NOMO-1 (cell line): Measurements from ENCODE around the gene BLCAP.
A peak's percentile ranks its signal among the peaks of the same experiment; 100 is the strongest.
"Not testable (repeated sequence)": the region's sequence is repeated elsewhere in the genome, so short reads cannot be mapped to it uniquely, and the experiment has no call there.

ENCODE experiments used
- DNase-seq, 2 experiments: peaks; one replicate each; lab custom pipeline; 2025; ENCODE audit not compliant: unreplicated experiment in 2 of 2; lab: John Stamatoyannopoulos, UW

The BLCAP gene

DNA sequence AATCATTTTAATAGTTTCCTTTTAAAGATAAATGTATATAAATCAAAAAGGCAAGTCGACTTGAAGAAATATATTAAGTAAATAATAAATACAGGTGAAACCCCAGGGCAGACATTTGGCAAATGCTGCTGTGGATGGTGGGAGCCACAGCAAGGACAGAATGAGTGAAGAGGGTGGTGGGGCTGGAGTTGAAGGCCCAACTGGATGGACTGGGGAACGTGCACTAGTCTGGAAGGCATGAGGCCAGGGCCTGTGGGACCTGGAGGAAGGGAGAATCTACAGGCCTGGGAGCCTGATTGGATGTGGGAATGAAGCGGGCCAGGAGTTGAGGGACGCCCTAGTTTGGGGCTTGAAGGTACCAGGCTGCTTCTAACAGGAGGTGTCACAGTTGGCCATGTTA, 30.6 kb upstream of the BLCAP start:
- no peak for DNase-seq

DNA sequence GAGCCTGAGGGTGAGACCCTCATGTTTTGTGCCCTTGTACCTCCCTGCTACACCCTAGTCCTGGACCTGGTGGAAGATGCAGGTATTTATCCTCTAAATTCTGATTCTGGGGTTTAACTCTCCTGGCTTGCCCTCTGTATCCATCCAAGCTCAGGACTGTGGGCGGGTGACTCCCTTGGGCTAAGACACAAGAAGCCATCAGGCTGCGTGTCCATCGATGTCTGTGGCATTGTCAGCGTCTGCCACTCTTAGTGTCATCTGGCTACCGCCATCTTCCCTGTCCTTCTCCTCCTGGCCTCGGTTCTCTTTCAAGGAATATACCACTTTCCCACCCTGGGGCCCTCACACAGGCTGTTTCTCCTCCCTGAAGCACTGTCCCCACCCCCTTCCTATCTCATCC, 28.9 kb upstream of the BLCAP start:
- no peak for DNase-seq

DNA sequence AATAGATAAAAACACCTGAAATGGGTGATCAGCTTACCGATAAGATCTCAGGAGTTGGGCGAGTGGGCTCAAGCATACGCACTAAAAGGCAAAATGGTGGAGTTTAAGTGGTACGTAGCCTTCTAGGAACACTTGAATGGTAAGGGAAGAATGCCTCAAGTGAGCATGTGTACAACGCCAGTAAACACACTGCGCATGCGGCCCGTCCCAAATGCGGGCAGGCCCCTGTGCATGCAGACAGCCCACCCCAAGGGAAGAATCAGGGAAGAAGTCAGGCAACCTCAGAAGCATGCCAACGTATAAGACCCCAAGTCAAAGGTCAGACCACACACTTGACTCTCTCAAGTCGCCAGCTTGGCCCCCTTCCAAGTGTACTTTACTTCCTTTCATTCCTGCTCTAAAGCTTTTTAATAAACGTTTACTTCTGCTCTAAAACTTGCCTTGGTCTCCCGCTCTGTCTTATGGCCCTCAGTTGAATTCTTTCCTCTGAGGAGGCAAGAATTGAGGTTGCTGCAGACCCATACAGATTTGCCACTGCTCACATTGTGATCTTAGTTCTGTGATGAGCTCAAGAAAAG, 27.1 kb upstream of the BLCAP start:
- DNase-seq: not testable (repeated sequence)

DNA sequence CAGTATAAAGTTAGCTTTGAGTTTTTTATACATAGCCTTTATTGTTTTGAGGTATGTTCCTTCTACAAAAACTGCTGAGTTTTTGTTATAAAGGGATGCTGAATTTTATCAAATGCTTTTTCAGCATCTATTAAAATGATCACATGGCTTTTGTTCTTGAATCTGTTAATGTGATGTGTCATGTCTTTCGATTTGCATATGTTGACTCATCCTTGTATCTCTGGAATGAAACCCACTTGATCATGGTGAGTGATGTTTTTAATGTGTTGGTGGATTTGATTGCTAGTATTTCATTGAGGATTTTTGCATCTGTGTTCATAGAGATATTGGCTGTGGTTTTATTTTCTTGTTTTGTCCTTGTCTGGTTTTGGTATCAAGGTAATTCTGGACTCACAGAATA, 24.7 kb upstream of the BLCAP start:
- DNase-seq: no peak

GRCh38 chr20:37551660-37552059, 24.0 kb upstream of the BLCAP start:
- DNase-seq: not testable (repeated sequence)

- DNase-seq: not testable (repeated sequence)
Observed at GRCh38 chr20:37550101-37550920, 22.6 kb upstream of the BLCAP start.

GRCh38 chr20:37547912-37548311, 20.2 kb upstream of the BLCAP start:
- no peak for DNase-seq

- DNase-seq: no peak
Observed at GRCh38 chr20:37545516-37545915, 17.8 kb upstream of the BLCAP start.

DNA sequence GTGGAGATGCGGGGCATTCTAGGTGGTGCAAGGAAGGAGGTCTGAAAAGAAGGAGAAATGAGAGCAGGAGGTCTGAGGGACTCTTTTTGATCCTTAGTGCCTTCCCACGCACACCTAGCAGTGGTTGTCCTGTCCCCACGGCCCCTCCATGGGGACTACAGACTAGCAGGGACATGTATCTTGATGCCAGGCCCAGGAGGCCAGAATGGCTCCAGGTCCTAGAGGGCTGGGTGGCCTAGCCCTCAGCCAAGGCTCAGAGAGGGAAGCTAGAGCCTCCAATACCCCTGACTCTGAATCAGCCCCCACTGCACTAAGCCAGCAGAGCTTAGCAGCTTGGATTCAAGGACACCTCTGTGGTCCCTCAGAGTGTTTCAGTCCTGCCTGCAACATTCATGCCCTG, 16.7 kb upstream of the BLCAP start:
- DNase-seq: no peak

- DNase-seq: peak in 1 of 2 experiments; percentile 32
Observed at GRCh38 chr20:37543828-37544227, 16.2 kb upstream of the BLCAP start.

GRCh38 chr20:37542281-37542680, 14.6 kb upstream of the BLCAP start:
- no peak for DNase-seq

DNA sequence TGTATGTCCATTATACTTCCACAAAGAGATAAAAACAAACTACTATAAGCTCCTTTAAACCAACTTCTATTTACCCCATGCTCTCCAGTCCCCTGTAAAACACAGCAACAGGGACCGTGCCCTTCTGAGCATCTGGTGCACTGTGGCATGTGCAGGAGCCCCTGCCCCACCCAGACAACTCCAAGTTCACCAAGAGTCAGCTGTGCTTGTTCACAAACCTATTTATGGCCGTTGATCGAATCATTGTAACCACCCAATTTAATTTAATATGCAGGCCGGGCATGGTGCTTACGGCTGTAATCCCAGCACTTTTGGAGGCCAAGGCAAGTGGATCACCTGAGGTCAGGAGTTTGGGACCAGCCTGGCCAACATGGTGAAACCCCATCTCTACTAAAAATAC, 13.7 kb upstream of the BLCAP start:
- no peak for DNase-seq

GRCh38 chr20:37540838-37541237, 13.2 kb upstream of the BLCAP start:
- not testable (repeated sequence) for DNase-seq

GRCh38 chr20:37540001-37540400, 12.3 kb upstream of the BLCAP start:
- DNase-seq: no peak

DNA sequence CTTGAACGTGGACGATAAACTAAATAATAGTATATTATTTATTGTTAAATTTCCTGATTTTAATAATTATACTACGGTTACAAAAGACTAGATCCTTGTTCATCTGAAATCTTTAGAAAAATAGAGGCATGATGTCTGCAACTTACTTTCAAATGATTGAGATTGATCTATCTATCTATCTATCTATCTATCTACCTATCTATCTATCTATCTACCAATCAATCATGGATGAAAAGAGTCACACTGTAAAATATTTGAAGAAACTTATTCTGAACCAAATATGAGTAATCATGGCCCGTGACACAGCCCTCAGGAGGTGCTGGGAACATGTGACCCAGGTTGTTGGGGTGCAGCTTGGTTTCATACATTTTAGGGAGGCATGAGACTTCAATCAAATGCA, 11.7 kb upstream of the BLCAP start:
- no peak for DNase-seq

GRCh38 chr20:37538003-37538402, 10.3 kb upstream of the BLCAP start:
- peak in 1 of 2 experiments; percentile 28 for DNase-seq

DNA sequence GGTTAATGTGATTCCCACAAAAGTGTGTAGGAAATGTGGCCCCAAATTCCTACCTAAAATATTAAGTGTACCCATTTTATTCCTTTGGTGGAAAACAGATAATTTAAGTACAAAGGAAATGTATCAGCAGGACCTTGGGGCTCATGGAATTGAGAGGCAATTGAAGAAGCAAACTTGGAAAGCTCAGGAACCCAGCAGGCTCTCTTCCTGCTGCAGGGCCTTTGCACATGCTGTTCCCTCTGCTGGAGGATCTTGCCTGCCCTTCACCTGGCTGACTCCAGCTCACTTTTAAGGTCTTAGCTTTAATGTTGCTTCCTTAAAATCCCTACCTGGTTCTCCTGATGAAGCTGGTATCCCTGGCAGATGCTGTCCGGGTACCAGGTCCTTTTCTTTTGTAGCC, 9.8 kb upstream of the BLCAP start:
- DNase-seq: no peak

GRCh38 chr20:37535443-37536132, 7.9 kb upstream of the BLCAP start:
- no peak for DNase-seq

DNA sequence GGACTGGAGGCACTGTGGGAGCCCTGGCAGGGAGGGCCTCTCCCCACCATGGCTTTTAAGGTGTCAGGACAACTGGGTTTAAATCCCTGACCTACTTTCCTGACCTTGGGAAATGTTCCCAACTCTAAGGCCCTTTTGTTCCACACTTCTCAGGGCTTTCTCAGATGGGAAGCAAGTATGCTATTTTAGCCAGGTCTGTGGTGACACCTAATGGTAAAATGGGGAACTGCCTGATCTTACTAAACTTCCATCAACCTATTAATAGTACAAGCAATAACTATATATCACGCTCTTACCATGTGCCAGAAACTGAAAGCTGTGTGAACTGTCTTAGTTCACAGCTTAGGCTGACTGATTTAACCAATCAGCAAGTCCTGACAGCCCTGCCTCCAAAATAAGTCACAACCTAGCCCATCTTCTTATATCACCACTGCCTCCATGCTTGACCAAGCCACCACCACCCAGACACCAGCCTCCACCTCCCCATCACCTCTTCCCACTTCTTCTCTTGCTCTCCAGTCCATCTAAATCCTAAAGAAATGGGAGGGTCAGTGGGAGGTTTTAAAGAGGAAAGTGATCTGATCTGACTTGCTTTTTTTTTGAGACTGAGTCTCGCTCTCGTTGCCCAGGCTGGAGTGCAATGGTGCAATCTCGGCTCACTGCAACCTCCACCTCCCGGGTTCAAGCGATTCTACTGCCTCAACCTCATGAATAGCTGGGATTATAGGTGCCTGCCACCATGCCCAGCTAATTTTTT, 6.9 kb upstream of the BLCAP start:
- DNase-seq: peak; percentile 43 to 87

GRCh38 chr20:37533154-37533715, 5.6 kb upstream of the BLCAP start:
- DNase-seq: peak in 1 of 2 experiments; percentile 6

- DNase-seq: no peak
Observed at GRCh38 chr20:37531856-37532255, 4.2 kb upstream of the BLCAP start.
